Measurements from ENCODE around the gene PPP6R1. TPM values are rescaled to one million over a fixed set of nuclear protein-coding genes. Genes with fewer than 3 reads are reported as not detected.

The PPP6R1 gene, protein sequence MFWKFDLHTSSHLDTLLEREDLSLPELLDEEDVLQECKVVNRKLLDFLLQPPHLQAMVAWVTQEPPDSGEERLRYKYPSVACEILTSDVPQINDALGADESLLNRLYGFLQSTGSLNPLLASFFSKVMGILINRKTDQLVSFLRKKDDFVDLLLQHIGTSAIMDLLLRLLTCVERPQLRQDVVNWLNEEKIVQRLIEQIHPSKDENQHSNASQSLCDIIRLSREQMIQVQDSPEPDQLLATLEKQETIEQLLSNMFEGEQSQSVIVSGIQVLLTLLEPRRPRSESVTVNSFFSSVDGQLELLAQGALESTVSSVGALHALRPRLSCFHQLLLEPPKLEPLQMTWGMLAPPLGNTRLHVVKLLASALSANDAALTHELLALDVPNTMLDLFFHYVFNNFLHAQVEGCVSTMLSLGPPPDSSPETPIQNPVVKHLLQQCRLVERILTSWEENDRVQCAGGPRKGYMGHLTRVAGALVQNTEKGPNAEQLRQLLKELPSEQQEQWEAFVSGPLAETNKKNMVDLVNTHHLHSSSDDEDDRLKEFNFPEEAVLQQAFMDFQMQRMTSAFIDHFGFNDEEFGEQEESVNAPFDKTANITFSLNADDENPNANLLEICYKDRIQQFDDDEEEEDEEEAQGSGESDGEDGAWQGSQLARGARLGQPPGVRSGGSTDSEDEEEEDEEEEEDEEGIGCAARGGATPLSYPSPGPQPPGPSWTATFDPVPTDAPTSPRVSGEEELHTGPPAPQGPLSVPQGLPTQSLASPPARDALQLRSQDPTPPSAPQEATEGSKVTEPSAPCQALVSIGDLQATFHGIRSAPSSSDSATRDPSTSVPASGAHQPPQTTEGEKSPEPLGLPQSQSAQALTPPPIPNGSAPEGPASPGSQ
- total RNA-seq (100 to 1,000 TPM; 113 to 150 (median 133) TPM), polyA plus RNA-seq (10 to 100 TPM; 49.2 to 90.5 (median 65.1) TPM)
- long read RNA-seq, donor 1, partial matches to known transcripts = 0 of 4 reads
- long read RNA-seq, donor 1, other reads (novel, unspliced or antisense) = 0 of 4 reads
- long read RNA-seq, donor 2, partial matches to known transcripts = 0 of 5 reads
- long read RNA-seq, donor 2, other reads (novel, unspliced or antisense) = 0 of 5 reads

DNA sequence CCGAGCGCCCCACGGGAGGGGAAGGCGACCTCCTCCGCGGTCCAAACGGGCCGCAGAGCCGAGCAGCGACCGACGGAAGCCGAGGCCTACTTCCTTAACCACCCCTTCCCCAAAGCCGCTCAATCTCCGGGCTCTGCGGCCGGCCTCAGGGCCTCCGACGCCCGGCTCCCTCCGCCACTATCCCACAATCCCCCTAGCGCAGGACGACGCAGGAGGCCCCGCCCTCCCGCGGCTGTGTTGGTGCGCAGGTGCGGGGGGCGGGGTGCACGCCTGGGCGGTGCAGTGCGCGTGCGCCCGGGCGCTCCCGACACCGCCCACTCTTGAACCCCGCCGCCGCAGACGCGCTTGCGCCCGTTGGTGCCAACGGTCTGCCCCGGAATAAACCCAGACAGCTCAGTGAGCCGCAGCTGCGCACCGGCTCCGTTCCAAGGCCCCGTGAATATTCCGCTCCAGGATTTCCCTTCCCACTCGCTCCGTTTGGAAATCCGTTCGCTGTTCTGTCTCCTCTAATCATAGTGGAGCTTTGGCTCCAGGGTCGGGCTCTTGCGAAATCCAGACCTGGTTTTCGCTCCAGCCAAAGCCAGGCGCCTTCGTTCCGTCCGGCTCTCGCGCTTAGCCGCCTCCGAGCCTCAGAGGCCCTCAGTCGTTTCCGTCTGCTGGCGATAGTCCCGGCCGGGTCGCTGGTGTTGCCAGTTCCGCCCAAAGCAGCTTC lies at the start of gene PPP6R1:
Gene PPP6R1 (minus strand): TSS at position 190 of the 712 bp plus-strand sequence. CDS start 11,914 bp downstream, outside the sequence.
- peaks cover 36 to 56% (median 51%) of the 10 kb centered on the region in 6 donors for H3K4me1 ChIP-seq
- H3K36me3 ChIP-seq = peaks cover 0 to 11% (median 0%) of the 10 kb centered on the region in 6 donors
- H3K9me3 ChIP-seq = no peaks in the 10 kb centered on the region
- peak within 1 kb of the TSS; percentile 78 to 98 (median 96) for H3K27ac ChIP-seq
- 0 to 1% (median 0%) methylated on average over 33 to 76 of the region's 76 CpGs for WGBS, 5 donors
- intact Hi-C loops (cut with DNase I; ENCODE audit: low total_unique reads) = loop anchor here (10.0 kb wide), 1 partner anchor 74 kb away; the partner anchor contains the start of gene SYT5
- peak within 1 kb of the TSS; percentile 79 to 96 (median 90) for H3K4me3 ChIP-seq
- DNase-seq = peak; percentile 99
- TF ChIP-seq POLR2A (IDR thresholded peaks at IDR 0.05) (peak; percentile 63 to 85 (median 68)), POLR2AphosphoS5 (IDR thresholded peaks at IDR 0.05) (peak; percentile 95 to 97 (median 96))
- TF ChIP-seq, protein P1, sequence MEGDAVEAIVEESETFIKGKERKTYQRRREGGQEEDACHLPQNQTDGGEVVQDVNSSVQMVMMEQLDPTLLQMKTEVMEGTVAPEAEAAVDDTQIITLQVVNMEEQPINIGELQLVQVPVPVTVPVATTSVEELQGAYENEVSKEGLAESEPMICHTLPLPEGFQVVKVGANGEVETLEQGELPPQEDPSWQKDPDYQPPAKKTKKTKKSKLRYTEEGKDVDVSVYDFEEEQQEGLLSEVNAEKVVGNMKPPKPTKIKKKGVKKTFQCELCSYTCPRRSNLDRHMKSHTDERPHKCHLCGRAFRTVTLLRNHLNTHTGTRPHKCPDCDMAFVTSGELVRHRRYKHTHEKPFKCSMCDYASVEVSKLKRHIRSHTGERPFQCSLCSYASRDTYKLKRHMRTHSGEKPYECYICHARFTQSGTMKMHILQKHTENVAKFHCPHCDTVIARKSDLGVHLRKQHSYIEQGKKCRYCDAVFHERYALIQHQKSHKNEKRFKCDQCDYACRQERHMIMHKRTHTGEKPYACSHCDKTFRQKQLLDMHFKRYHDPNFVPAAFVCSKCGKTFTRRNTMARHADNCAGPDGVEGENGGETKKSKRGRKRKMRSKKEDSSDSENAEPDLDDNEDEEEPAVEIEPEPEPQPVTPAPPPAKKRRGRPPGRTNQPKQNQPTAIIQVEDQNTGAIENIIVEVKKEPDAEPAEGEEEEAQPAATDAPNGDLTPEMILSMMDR (IDR thresholded peaks at IDR 0.05 in 8 of 11, conservative IDR thresholded peaks at IDR 0.05 in 3 of 11) = peak in 5 of 11 experiments; percentile 8 to 43 (median 19)
- H3K27me3 ChIP-seq (replicated peaks in 1 of 7) = no peaks in the 10 kb centered on the region

DNA sequence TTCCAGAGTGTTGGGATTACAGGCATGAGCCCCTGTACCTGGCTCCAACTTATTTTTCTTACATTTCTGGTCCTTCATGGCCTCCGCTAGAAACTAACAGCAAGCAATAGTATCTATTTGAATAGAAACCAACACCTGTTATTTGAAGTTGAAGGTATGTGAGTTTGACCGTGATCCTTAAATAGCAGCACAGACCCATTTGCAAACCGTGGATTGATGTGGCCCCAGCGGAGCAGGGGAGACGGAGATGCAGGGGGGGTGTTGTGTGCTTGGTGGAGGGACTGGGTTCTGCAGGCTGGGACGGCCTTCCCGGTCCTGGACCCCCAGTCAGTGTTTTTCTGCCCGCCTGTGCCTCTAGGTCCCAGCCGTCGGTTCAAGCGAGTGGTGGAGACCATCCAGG lies 49.5 kb upstream of the PPP6R1 start:
- TF ChIP-seq, protein P1 (IDR thresholded peaks at IDR 0.05 in 8 of 11, conservative IDR thresholded peaks at IDR 0.05 in 3 of 11) = no peak
- TF ChIP-seq POLR2AphosphoS5 (IDR thresholded peaks at IDR 0.05) = no peak
- Histone ChIP-seq H3K4me3 (no peak overlapping the region), H3K4me1 (no peaks in the 10 kb centered on the region), H3K9me3 (peaks cover 0 to 6% (median 0%) of the 10 kb centered on the region in 8 donors), H3K27me3 (replicated peaks in 1 of 7) (no peaks in the 10 kb centered on the region), H3K36me3 (peaks cover 0 to 16% (median 0%) of the 10 kb centered on the region in 6 donors), H3K27ac (no peak overlapping the region)
- intact Hi-C loops (cut with DNase I; ENCODE audit: low total_unique reads) = no loop called here
- WGBS, 5 donors = 88 to 94% (median 88%) methylated on average over 7 to 11 of the region's 11 CpGs
- DNase-seq = no peak

DNA sequence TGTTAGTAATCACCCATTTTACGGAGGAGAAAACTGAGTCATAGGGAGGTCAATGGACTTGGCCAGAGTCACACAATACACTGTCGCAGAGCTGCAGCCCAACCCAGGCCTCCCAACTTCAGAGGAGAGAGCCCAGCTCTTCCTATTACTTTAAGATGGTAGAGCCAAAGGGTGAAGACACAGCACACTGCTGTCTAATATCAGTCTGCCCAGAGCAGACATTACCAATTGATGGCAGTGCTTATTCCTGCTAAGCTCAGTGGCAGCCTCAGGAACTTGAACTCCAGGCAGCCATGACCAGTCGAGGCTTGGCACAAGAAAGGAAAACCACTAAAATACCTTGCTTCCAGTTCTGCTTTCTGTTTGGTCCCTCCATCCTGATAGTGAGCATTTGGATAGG lies 47.9 kb upstream of the PPP6R1 start:
- intact Hi-C loops (cut with DNase I; ENCODE audit: low total_unique reads) = no loop called here
- whole genome bisulfite sequencing, 5 donors = 62 to 86% (median 77%) methylated on average over 3 of the region's 3 CpGs
- peaks cover 0 to 16% (median 0%) of the 10 kb centered on the region in 6 donors for H3K36me3 ChIP-seq

More for the DNA sequence above, 47.9 kb upstream of the PPP6R1 start:
- TF ChIP-seq POLR2AphosphoS5 (IDR thresholded peaks at IDR 0.05) (no peak), POLR2A (IDR thresholded peaks at IDR 0.05) (no peak)
- TF ChIP-seq, protein P1 (IDR thresholded peaks at IDR 0.05 in 8 of 11, conservative IDR thresholded peaks at IDR 0.05 in 3 of 11) = no peak
- no peak overlapping the region for H3K27ac ChIP-seq
- peaks cover 0 to 6% (median 0%) of the 10 kb centered on the region in 8 donors for H3K9me3 ChIP-seq
- H3K4me1 ChIP-seq = peaks cover 0 to 11% (median 6%) of the 10 kb centered on the region in 6 donors
- H3K27me3 ChIP-seq (replicated peaks in 1 of 7) = no peaks in the 10 kb centered on the region
- DNase-seq = no peak
- no peak overlapping the region for H3K4me3 ChIP-seq

All from spleen (tissue), 13 donors.